Pulmonary artery endothelial cell (primary cell): ENCODE results near the gene RTF2. TPM values are rescaled to one million over a fixed set of nuclear protein-coding genes. Genes with fewer than 3 reads are reported as not detected.
A peak's percentile ranks its signal among the peaks of the same experiment; 100 is the strongest.
"Not testable (repeated sequence)": the region's sequence is repeated elsewhere in the genome, so short reads cannot be mapped to it uniquely, and the experiment has no call there.

Experiments used
- DNase-seq: peaks from one replicate; pipeline ENCODE4 v3.0.0-alpha.2; 2011; ENCODE audit warnings: low read depth, low spot score
- total RNA-seq: library from RNA; depleted of rRNA; stranded (reverse); fragments of >200 nt; gene quantifications from 2 replicates; pipeline ENCODE4 v1.2.3, GENCODE V29; 2014

The RTF2 gene
- total RNA-seq, 1 donor from 2014 or later = 106 TPM

- no peak for DNase-seq
Observed at GRCh38 chr20:56537997-56538396, 69.6 kb downstream of the RTF2 start.

GRCh38 chr20:56540415-56540814 lies 72.0 kb downstream of the RTF2 start:
- no peak for DNase-seq

GRCh38 chr20:56542489-56543030 lies 74.1 kb downstream of the RTF2 start:
- DNase-seq = no peak

GRCh38 chr20:56551571-56551970 lies 83.1 kb downstream of the RTF2 start:
- DNase-seq = no peak

GRCh38 chr20:56552911-56553629 lies 84.6 kb downstream of the RTF2 start:
- no peak for DNase-seq

- peak; percentile 86 for DNase-seq
Observed at GRCh38 chr20:56554869-56555268, 86.4 kb downstream of the RTF2 start.

- no peak for DNase-seq
Observed at GRCh38 chr20:56558968-56559367, 90.5 kb downstream of the RTF2 start.

- not testable (repeated sequence) for DNase-seq
Observed at GRCh38 chr20:56564526-56564925, 96.1 kb downstream of the RTF2 start.

- DNase-seq = no peak
Observed at GRCh38 chr20:56565511-56565910, 97.1 kb downstream of the RTF2 start.

- DNase-seq = no peak
Observed at GRCh38 chr20:56566621-56567020, 98.2 kb downstream of the RTF2 start.

Other genes starting within 250 kb of the RTF2 start
- gene MC3R, start 219.9 kb upstream of the RTF2 start, total RNA-seq = not detected in 2 replicates
- gene FAM210B, start 109.7 kb upstream of the RTF2 start, total RNA-seq = 51.9 and 56.0 TPM in 2 replicates
- 32.9 and 80.7 TPM in 2 replicates for gene AURKA, start 76.4 kb upstream of the RTF2 start, total RNA-seq
- 29.7 and 39.7 TPM in 2 replicates for gene CSTF1, start 76.0 kb upstream of the RTF2 start, total RNA-seq
- 0.07 TPM in 1 of 2 replicates, not detected in the other for gene CASS4, start 56.4 kb upstream of the RTF2 start, total RNA-seq
- not detected in 2 replicates for gene FAM209A, start 56.1 kb downstream of the RTF2 start, total RNA-seq
- gene FAM209B, start 64.6 kb downstream of the RTF2 start, total RNA-seq = not detected in 2 replicates
- not detected in 2 replicates for gene TFAP2C, start 160.7 kb downstream of the RTF2 start, total RNA-seq